ENCODE data around the gene MAGEF1. TPM values are rescaled to one million over a fixed set of nuclear protein-coding genes. Genes with fewer than 3 reads are reported as not detected.

Gene MAGEF1, protein sequence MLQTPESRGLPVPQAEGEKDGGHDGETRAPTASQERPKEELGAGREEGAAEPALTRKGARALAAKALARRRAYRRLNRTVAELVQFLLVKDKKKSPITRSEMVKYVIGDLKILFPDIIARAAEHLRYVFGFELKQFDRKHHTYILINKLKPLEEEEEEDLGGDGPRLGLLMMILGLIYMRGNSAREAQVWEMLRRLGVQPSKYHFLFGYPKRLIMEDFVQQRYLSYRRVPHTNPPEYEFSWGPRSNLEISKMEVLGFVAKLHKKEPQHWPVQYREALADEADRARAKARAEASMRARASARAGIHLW
- 1 to 10 TPM; 7.4 to 8.1 TPM for total RNA-seq

- Mint-ChIP-seq H3K4me1 (peaks cover 22% of the 10 kb centered on the region), H3K36me3 (ENCODE audit: low read depth) (peaks cover 13% of the 10 kb centered on the region)
These were observed at the start of gene MAGEF1 for GRCh38 chr3:184711493-184712247. Gene MAGEF1 (minus strand): TSS chr3:184712064. CDS start chr3:184711821, 243 bp downstream.

GRCh38 chr3:184761075-184761841, 49.4 kb upstream of the MAGEF1 start:
- H3K27me3 Mint-ChIP-seq: peaks cover 18% of the 10 kb centered on the region
- H3K9me3 Mint-ChIP-seq: no peaks in the 10 kb centered on the region
- no peak for ATAC-seq (replicated peaks)
- no peak overlapping the region for H3K27ac Mint-ChIP-seq
- no peak overlapping the region for H3K4me3 Mint-ChIP-seq
- no peaks in the 10 kb centered on the region for H3K36me3 Mint-ChIP-seq (ENCODE audit: low read depth)
- no peaks in the 10 kb centered on the region for H3K4me1 Mint-ChIP-seq

More at GRCh38 chr3:184711493-184712247, at the start of gene MAGEF1:
- Mint-ChIP-seq H3K27me3 (no peaks in the 10 kb centered on the region), H3K27ac (peak within 1 kb of the TSS; percentile 84), H3K9me3 (no peaks in the 10 kb centered on the region), H3K4me3 (peak within 1 kb of the TSS; percentile 83)
- peak; percentile 81 for ATAC-seq (replicated peaks)

DNA sequence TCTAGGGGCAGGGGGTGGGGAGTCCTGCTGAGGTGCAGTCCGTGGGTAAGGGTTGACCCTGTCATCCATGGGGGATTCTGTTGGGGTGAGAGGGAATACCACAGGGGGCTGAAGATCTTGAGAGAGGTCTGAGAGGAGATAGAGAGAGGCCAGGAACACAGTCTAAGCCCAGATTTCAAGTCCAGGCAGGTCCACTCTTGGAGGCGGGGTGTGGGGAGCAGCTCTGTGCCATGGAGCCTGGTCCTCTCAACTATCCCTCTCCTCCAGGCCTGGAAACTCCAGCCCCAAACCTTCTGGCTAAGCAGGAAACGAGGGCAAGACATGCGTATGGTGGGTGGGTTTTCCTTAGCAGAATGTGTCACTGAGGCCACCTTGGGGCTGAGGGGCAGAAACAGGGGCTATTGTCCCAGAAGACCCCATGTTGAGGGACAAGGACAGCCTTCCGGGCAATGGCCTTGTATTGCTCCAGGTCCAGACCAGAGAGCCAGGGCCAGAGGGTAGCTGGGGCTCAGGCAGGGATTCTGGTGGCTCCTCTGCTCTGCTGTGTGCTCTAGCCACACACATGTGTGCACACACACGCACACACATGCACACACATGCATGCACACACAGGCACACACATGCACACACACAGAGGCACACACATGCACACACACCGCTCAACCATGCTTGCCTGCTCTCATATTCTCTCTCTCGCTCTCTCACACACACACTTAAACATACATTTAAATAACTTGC, 48.6 kb upstream of the MAGEF1 start:
- Mint-ChIP-seq H3K27me3 (peaks cover 18% of the 10 kb centered on the region), H3K4me1 (no peaks in the 10 kb centered on the region), H3K4me3 (no peak overlapping the region), H3K36me3 (ENCODE audit: low read depth) (no peaks in the 10 kb centered on the region), H3K27ac (no peak overlapping the region), H3K9me3 (no peaks in the 10 kb centered on the region)
- no peak for ATAC-seq (replicated peaks)

GRCh38 chr3:184759666-184760200, 47.9 kb upstream of the MAGEF1 start:
- peaks cover 18% of the 10 kb centered on the region for H3K27me3 Mint-ChIP-seq
- no peak for ATAC-seq (replicated peaks)
- no peaks in the 10 kb centered on the region for H3K36me3 Mint-ChIP-seq (ENCODE audit: low read depth)
- no peaks in the 10 kb centered on the region for H3K4me1 Mint-ChIP-seq
- no peaks in the 10 kb centered on the region for H3K9me3 Mint-ChIP-seq
- H3K27ac Mint-ChIP-seq: peak overlapping the region; percentile 37
- no peak overlapping the region for H3K4me3 Mint-ChIP-seq

DNA sequence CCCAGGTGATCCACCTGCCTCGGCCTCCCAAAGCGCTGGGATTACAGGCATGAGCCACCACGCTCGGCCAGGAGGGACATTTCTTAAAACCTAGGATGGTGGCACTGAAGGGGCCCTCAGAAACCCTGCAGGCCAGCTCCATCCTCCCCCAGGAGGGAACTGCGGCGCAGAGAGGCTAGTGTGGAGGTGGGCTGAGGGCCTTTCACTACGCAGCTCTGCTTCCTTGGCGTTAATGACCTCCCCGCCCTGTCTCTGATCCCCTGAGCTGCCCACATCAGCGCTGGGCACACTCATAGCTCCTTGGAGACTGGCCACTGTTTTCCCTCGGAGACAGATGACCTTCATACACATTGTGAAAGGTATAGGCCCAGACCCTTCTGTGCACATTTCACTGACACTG, 46.2 kb upstream of the MAGEF1 start:
- Mint-ChIP-seq H3K27ac (no peak overlapping the region), H3K27me3 (peaks cover 10% of the 10 kb centered on the region), H3K9me3 (no peaks in the 10 kb centered on the region), H3K4me1 (no peaks in the 10 kb centered on the region), H3K4me3 (no peak overlapping the region), H3K36me3 (ENCODE audit: low read depth) (no peaks in the 10 kb centered on the region)
- no peak for ATAC-seq (replicated peaks)

DNA sequence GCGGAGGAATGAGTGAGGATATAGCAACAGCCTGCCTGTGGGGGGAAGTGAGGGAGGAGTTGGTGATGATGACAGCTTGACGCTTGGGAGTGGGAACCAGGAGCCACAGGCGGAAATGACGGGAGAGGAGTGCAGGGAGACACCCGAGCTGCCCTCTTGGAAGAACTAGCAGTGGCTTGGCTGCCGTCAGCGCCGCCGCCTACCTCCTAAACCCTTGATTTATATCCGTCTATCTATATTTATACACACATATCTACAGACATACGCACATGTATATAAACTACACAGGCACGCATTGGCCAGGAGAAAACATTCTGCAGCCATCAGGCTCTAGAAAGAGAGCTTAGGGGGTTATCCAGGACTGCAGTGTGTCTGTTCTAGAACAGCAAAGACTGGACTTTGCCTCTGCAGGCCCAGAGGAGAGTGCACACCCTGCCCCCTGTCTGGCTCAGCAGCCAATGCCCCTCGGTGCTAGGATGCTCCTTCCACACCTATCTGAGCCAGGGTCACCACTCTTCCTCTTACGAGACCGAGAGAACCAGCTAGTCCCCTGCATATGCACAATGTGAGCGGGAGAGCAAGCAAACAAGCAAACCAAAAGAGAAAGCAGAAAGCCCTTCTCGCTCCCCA, 45.3 kb upstream of the MAGEF1 start:
- Mint-ChIP-seq H3K4me1 (no peaks in the 10 kb centered on the region), H3K27me3 (peaks cover 7% of the 10 kb centered on the region), H3K9me3 (no peaks in the 10 kb centered on the region), H3K27ac (no peak overlapping the region), H3K4me3 (no peak overlapping the region), H3K36me3 (ENCODE audit: low read depth) (no peaks in the 10 kb centered on the region)
- ATAC-seq (replicated peaks): no peak

DNA sequence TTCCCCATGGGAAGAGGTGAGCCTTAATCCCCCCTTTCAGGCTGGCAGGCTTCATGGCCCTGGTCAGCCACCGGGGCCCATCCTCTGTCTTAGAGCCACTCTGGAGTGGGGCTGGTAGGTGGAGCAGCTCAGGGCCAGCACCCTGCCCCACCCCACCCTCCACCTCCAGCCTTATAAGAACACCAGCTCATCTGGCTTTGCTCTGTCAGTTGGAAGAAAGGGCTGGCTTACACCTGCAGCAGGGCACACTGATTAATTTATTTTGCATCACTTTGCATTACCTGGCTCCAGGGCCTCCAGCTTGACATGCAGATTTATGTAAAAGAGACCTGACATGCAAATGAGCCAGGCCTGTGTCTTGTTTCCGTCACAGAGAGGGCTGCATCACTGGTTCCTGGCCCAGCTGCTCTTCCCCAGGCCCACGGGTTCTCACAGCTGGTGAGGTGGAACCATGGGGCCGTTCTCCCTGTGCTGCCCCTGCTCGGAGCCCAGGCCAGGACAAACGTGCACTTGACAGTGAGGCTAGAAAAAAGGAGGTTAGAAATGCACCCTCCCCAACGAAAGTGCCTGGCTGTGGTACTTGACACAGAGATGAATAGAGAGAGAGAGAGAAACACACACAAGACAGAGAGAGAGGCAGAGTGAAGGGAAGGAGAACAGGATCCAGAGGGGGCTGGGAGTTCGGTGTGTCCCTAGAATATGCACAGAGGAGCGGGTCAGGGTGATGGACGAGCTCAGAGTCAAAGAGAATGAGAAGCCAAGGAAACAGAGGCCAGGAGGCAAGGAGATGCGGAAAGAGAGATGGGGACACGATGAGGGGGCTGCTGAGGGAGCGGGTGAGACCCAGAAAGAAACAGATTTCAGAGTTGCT, 44.5 kb upstream of the MAGEF1 start:
- Mint-ChIP-seq H3K27ac (no peak overlapping the region), H3K4me3 (no peak overlapping the region), H3K27me3 (peaks cover 6% of the 10 kb centered on the region), H3K36me3 (ENCODE audit: low read depth) (no peaks in the 10 kb centered on the region), H3K4me1 (no peaks in the 10 kb centered on the region), H3K9me3 (no peaks in the 10 kb centered on the region)
- ATAC-seq (replicated peaks): no peak

DNA sequence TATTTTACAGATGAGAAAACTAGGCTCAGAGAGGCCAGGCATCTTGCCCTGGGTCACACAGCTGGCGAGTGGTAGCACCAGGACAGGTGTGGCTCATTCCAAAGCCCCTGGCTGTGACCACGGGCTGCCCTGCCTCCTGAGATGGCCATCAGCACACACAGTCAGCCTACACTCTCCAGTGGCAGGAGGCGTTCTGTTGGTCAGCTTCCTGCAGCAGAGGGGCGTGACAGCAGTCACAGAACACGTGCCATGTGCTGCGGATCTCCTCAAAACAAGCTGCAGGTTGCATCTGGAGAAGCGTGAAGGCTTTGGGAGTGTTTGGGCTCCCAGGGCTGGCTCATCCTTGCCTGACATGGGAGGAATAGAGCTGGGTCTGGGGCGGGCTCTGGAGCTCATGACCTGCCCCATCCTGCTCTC, 43.5 kb upstream of the MAGEF1 start:
- Mint-ChIP-seq H3K4me1 (no peaks in the 10 kb centered on the region), H3K27ac (no peak overlapping the region), H3K36me3 (ENCODE audit: low read depth) (no peaks in the 10 kb centered on the region), H3K9me3 (no peaks in the 10 kb centered on the region), H3K27me3 (no peaks in the 10 kb centered on the region), H3K4me3 (no peak overlapping the region)
- ATAC-seq (replicated peaks): no peak

GRCh38 chr3:184752361-184752760, 40.5 kb upstream of the MAGEF1 start:
- Mint-ChIP-seq H3K27ac (no peak overlapping the region), H3K27me3 (peaks cover 4% of the 10 kb centered on the region), H3K4me1 (no peaks in the 10 kb centered on the region), H3K36me3 (ENCODE audit: low read depth) (no peaks in the 10 kb centered on the region), H3K9me3 (no peaks in the 10 kb centered on the region), H3K4me3 (no peak overlapping the region)
- ATAC-seq (replicated peaks): no peak

GRCh38 chr3:184751204-184752040, 39.6 kb upstream of the MAGEF1 start:
- H3K9me3 Mint-ChIP-seq: no peaks in the 10 kb centered on the region
- H3K4me3 Mint-ChIP-seq: no peak overlapping the region
- no peak for ATAC-seq (replicated peaks)
- H3K36me3 Mint-ChIP-seq (ENCODE audit: low read depth): no peaks in the 10 kb centered on the region
- no peaks in the 10 kb centered on the region for H3K4me1 Mint-ChIP-seq
- H3K27me3 Mint-ChIP-seq: peaks cover 4% of the 10 kb centered on the region
- H3K27ac Mint-ChIP-seq: no peak overlapping the region

GRCh38 chr3:184750349-184751083, 38.7 kb upstream of the MAGEF1 start:
- H3K27me3 Mint-ChIP-seq: peaks cover 4% of the 10 kb centered on the region
- H3K4me1 Mint-ChIP-seq: no peaks in the 10 kb centered on the region
- no peak for ATAC-seq (replicated peaks)
- H3K36me3 Mint-ChIP-seq (ENCODE audit: low read depth): no peaks in the 10 kb centered on the region
- no peaks in the 10 kb centered on the region for H3K9me3 Mint-ChIP-seq
- no peak overlapping the region for H3K4me3 Mint-ChIP-seq
- no peak overlapping the region for H3K27ac Mint-ChIP-seq
